GM18498 (cell line): ENCODE data around the gene PEMT.

Experiments
- ATAC-seq: cut with Tn5 transposase; IDR thresholded peaks from one replicate; pipeline ENCODE4 v1.9.1; 2021; ENCODE audit warnings: mild to moderate bottlenecking, moderate library complexity; ENCODE audit not compliant: unreplicated experiment

Gene PEMT

DNA sequence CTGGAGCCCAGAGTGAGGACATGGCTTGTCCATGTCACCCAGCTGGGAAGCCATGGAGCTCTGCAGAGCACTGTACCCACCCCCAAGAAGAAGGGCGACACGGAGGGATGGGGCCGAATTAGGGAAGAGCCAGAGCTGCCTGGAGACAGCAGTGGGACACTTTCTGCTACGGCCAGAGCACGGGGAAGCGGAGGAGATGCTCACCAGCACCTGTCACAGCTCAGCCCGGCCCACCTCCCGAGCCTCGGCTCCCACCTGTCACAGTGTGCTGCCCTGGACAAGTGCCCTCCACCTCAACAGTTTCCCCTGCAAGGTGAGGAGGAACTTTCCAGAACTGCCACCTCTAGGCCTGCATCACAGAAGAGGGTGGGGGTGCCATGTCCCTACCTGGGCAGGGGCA, 36.4 kb downstream of the PEMT start:
- no peak for ATAC-seq

DNA sequence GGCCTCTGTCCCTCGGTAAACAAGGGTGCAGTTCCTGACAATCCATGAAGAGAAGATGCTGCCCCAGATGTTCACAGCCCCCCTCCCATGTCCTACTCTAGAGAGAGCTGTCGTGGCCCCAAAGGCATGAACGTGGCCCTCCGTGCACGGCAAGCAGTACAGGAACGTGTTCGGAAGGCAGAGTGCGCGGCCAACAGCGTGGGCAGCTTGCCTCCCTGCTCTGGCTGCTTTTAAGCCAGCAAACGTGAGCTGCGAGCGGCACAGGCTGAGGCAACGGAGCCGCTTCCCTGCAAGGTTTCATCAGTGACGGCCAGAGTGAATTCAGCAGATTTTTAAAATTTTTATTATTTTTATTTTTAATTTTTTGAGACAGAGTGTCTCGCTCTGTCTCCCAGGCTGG, 37.2 kb downstream of the PEMT start:
- ATAC-seq, result no peak

DNA sequence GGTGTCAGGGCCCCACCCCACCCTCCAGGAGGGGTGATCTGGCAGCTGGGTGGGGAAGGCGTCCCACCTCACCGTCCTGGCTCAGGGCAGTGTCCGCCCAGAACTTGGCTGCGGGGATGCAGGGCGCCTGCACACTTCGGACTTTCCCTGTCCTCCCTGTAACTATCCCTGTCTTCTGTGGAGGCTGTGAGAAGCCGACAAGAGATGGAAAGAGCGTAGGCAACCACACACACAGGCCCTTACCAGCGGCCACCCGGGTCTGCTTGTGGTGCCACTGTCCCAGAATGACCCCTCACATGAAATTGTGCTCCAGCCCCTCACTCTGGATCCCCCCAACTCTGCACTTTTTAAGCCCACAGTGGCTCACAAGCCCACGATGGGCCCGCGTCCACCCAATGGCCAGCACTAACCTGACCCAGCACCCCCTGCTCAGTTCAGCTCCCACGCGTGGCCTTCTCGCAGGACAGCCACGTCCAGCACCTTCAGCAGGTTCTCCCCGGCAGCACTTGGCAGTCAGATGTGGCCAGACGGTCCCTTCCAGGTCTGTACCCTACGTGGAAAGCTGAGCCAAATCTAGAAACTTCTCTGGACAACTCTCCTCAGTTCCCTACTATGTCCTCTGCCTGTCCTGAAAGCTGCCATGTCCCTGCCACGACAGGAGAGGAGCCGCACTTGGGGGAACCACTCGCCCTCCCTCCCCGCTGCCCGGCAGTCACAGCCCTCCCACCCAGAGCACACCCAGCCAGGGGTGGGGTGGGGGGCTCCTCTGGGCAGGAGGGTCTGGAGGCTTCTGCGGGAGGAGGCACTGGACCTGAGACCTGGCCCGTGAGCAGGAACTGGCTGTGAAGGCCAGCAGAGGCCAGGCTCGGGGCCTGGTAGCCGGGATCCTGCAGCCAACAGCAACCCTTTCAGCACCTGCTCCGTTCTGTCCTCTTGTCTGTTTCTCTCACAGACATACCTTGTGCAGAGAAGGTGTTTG, 38.0 kb downstream of the PEMT start:
- no peak for ATAC-seq

DNA sequence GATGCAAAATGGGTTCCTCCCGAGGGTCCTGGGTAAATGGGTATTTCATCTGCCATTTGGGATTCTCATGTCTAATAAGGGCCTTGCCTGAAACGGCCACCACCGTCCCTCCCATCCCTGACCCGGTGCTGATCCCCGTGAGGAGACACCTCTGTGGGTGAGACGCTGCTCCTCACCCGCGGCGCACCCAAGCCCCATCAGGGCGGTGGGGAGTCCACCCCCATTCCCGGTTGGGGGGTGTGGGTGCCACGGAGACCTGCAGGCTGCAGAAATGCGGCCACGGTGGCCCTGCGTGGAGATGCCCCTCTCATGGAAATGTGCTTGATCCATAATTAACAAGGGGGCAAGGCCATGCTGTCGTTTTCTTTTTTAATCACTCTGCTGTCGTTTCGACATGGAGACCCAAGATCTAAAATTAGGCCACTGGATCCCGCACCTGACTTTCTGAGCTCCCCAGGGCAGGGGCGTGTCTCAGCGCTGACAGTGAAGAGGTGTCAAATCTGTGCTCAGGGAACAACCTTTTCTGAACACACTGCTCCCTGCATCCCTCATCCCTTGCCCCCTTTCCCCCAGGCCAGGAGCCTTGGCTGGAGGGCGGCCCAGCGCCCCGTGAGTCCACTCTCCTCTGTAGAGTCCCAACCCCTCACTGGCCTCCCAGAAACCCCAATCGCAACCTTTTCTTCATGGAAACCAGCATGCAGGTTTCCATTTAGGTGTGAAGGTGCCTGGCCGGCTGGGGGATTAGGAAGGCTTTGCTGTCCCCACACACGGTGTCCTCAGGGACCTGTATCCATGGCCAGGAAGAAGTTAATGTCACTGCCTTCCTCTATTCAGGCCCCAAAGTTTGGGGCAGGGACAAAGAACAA, 38.9 kb downstream of the PEMT start:
- ATAC-seq, result no peak

DNA sequence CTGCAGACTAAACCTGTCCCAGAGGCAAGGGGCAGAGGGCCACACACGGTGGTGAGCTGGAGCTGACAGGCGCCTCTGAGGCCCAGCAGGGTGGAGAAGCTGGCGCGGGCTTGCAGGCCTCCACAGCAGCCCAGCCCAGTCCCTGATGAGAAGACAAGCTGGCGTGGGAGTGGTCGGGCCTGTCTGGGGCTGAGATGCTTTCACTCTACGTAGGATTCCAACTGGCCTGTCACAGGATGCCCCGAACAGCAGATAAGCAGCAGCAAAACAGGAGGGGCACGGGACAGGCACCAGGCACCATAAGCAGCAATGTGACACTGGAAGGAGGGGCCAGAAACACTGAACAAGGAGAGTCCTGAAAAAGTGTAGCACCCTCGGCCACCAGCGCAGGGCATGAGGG, 40.1 kb downstream of the PEMT start:
- no peak for ATAC-seq

DNA sequence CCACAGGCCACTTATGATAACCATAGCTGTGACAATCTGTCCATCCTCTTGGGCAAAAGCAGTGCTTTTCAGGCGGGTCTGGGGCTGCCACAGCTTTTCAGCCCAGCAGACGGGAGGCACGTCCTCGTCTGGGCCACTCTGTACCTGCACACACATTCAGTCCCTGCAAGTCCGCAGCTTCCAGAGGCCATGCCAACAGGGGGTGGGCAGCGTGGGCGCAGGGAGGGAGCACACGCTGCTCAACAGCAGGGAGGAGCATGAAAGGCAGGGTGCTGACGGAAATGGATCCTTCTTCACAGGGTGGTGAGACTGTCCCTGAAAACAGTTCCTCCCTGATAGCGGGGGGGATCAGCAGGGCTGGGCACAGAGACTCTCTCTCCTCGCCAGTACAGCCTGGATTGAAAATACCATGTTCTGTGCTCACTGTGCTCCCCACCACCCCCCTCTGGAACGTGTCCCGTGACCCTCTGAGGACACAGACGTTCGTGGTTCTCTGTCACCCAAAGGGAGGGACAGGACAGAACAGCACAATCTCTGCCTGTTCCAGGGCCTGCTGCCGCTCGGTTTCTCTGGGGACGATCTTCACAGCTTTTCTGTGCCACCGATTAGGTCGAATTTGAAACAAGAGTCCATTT, 41.7 kb downstream of the PEMT start:
- ATAC-seq, result no peak

DNA sequence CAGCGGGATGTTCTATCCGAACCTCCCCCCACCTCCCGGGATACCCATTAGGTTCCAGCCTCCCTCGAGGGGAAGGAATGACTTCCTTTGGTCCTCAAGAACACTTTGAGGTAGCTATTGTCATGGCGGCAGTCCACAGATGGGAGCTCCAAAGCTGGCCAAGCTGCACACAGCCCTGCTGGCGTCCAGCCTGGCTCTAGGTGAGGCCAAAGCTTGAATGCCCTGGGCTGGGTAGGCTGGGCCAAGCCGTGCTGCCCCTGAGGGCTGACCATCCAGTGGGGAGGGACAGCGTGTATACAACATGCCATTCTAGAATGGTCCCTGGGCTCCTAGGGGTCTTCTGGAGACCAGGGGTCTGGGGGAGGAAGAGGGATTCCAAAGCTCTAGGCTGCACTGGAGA, 43.5 kb downstream of the PEMT start:
- no peak for ATAC-seq

DNA sequence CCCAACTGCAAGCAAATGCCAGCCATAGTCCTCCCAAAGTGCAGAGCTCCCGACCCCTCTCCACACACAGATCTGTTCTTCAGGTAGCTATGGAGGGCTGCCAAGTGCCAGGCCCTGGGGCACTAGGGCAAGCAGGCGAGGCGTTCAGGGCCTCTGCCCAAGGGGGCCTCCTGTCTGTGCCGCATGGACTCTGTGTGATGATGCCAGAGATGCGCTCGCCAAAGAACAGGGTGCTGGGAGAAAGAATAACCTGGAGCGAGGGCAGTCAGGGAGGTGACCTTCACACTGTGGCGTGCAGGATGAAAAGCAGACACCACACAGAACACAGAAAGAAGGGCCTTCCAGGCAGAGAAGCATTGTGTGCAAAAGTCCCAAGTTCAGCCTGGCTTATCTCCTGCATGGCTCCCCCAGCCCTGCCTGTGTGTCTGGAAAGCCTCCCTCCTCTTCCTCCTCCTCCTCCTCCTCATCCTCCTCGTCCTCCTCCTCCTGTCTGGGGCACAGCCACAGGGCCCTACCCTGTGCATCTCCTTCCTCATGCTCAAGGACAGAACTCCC, 44.2 kb downstream of the PEMT start:
- ATAC-seq, result no peak

DNA sequence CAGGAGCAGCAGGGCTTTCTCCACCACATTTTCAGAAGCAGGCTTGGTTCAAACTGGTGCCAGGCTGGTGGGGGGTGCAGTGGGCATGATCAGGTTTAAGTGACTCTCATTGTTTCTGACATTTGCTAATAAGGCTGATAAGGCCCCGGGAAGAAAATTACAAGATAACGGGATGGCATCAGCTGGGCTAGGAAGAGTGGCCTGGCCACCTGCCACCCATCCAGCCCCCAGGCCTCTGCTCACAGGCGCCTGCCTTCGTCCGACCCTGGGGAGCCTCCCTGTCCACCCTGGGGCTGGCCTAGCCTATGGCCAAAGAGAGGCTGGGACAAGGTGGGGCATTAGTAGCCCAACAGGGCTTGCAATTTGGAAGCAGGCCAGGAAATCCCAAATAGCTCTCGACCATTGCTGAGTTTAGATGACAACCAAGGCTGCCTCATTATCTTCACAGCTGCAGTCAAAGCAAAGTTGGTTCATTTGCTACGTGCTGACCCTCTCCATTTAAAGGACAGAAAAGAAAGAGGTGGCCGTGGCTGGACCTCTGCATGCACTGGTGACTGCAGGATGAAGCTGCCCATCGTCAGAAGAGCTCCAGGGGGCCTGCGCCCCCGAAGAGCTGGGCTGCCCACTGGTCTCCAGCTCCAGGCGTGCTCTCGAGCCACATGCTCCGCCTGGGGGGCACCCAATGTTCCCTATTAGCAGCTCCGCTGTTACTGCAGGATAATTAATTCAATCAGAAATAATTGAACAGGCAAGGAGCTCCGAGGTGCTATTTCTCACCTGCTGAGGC, 44.9 kb downstream of the PEMT start:
- no peak for ATAC-seq

DNA sequence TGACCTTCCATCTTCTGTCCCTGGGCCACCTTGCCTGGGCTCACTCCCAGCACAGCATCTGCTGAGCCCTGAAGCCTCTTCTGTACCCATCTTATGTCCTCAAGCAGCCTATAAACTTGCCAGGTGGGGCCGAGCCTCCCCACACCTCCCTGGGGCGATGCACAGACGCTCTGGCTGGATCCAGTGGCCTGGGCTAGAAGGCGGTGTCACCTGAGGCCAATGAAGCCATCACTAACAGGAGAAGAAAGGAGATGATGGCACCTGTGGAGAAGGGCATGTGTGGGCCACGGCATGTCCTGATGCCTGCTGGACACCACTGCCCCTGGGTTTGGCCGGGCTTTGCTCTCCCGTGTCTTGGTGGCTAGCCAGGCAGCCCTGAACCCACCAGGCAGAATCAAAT, 45.5 kb downstream of the PEMT start:
- no peak for ATAC-seq

DNA sequence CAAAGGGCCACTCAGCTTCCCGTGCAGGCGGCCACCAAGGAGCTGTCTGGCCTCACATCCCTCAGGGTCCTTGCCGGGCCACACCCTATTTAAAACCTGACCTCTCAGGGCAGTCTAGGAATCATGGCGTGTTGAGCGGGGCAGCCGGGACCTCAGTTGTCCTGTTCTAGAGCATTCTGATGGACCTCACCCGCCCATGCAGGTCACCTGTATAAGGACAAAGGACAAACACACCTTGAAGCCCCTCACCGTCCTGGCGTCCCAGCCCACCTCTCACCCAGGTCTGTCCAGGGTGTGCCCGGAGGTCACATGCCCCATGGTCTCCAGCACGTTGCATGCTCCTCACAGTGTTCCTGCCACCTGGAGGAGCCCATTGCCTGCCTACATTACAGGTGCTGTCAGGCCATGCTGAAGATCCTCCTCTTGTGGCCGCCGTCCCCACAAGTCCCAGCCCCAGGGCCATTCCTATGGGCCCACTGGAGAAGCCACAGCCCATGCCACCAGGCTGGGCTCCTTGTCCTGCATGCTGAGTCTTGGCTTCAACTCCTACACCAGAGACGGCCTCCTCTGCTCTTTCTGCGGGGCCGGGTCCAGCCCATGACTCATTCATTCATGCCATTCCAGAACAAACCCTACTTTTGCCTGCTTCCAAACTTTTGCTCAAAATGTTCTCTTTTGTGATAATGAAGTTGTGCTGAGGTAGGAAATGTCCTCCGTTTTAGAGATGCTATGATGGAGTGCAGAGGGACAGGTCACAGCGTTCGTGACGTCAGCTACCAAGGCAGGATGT, 46.3 kb downstream of the PEMT start:
- ATAC-seq, result no peak

DNA sequence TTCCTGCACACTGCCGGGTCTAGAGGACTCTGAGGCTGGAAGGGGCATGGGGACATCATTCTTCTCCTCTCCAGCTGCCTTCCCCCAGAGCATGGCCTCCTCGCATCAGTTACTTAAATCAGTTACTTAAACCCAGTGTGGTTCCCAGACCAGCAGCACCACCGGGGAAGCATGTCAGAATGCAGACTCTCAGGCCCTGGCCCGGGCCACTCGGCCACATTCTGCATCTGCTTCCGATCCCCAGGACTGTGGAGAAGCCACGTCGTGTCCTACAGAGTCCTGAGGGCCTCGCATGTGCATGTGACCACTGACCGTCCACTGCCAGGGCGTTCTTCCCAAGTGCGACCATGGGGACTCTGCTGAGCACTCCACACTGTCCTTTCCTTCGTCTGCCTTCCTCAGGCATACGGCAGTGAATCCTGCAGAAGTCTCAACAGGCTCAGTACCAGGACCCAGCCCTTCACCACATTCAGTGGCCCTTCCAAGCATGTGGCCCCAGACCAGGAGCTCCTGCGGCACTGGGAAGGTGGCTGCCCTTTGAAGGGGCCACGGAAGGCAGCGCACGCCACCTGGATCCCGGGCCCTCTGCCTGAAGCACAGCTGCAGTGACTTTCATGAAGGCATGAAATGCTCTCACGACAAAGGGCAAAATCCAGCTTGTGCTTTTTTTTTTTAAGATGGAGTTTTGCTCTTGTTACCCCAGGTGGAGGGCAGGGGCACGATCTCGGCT, 48.4 kb downstream of the PEMT start:
- ATAC-seq, result no peak

DNA sequence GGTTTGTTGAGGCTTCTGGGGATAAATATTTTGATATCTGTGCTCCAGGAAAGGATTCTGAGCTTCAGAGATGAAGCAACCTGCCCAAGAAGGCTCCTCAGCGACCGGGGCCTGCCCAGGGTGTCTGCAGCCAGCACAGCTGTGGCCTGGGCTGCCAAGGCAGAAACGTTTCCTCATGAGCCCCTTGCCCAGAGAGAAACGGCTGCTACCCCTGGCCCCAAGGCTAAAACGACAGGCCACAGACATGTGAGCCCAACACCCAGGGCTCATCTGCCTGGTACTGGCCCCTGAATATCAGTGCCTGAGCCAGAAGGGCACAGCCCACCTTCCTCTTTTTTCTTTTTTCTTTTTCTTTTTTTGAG, 49.9 kb downstream of the PEMT start:
- no peak for ATAC-seq

DNA sequence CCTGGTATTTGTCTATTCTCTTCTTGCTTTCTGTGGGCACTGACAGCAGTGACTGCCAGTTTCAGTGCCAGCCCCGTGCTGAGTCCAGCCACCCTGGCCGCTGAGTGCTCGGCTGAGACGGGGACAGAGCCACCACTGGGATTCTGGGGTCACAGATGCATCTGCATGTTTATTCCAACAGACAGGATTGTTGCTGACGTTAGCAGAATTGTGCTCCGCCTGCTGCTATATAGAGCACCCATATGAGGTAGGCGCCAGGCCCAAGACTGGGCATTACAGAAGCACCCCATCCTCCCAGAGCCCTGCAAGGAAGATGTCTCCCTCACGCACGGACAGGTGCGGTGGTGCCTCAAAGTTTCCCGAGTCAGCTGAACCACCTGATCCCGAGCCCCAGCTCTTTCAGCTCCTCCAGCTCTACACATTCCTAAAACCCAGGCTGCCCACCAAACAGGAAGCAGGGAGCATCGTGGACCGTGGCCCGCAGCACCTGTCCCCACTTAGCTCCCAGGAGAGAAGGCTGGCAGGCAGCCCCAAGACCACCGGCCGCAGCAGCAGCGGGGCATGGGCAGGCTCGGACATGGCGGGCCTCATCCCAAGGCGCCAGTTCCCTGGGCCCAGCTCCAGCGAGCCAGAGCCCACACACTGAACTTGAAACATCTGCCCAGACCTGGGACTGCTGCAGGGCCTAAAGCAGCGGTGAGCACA, 50.4 kb downstream of the PEMT start:
- ATAC-seq, result no peak

DNA sequence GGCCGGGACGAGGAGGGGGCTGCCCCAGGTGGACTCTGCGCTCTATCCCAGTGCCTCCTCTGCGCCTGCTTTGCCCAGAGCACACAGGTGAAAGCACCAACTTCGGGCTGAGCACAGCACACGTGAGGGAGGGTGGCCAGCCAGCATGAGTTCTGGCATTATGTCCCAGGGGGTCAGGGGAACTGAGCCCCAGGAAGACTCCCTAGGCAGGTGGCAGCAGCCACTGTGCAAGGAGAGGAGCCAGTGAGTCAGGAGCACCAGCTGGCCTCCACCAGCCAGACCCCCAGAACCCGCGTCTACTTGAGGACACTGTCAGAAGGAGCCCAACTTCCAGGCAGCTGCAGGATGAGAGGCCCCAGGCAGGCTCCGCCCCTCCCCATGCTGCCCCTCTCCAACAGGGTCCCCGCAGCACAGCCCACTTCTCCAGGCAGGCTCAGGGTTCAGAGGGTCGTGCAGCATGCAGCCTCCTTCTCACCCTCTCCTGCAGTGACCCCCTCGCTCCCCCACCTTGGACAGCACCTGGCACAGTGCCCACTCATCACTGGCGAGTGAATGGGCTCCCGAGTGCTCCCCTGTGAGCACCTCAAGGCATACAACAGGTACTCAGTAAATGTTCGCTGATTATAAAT, 51.1 kb downstream of the PEMT start:
- no peak for ATAC-seq

DNA sequence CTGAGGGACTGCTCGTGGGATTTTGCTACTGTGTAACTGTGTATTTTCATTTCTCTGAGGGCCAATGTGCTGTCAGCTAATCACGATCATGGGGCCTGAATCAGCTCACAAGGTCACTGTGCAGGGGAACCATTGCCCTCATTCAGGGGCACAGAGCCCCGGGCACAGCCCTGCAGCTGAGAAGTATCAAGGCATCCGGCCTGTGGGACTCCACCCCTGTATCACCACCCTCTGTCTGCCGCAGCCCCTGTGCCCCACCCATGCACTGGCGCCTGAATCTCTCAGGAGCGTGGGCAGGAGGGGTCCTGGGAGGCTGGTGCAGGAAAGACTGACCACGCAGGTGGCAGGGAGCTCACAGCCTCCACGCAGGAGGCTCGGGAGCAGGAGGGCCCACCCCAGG, 51.9 kb downstream of the PEMT start:
- no peak for ATAC-seq

DNA sequence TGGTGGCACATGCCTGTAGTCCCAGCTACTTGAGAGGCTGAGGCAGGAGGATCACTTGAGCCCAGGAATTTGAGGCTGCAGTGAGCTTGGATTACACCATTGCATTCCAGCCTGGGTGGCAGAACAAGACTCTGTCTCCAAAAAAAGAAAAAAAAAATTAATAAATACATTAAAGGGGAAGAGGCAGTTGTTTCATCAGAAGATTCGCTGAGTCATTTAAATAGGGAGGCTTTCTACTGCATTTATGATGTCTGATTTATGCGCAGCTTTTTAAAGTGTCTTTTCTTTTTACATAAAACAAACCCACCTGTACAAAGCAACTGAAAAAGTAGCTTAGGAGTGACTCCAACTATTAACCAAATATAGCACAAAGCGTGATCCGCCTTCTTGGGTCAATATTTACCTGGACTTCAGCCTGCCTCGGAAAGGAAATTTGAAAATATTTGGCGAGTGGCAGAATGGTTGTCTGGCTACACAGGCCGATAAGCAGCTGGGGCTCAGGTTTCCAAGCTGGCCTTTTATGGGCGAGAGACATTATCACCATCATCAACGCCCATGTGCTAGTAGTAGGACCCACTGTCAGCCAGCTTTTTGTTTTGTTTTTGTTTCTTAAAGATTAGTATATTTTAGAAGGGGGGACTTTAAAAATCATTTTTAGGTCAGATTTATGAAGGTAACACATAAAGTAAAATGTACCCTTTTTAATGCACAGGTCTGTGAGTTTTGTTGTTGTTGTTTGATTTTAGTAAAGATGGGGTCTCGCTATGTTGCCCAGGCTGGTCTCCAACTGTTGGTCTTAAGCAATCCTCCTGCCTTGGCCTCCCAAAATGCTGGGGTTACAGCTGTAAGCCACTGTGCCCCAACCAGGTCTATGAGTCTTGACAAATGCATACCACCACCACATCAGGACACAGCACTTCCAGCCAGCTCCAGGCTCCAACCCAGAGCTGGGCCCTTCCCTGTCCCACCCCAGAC, 52.8 kb downstream of the PEMT start:
- ATAC-seq, result no peak
